Loucy (cell line): ENCODE results near the gene DCHS2.

Experiments used
- EZH2phosphoT487 ChIP-seq: fragments of 200-600 bp; IDR thresholded peaks from 2 replicates; pipeline ENCODE4 v1.6.1; 2018; ENCODE audit warnings: antibody characterized with exemption, mild to moderate bottlenecking, moderate library complexity, borderline replicate concordance
- TF ChIP-seq, protein P1 (sequence below): fragments of 200-600 bp; sonication (generic); conservative IDR thresholded peaks from 2 replicates; pipeline ENCODE4 v1.5.1; 2014; ENCODE audit warnings: mild to moderate bottlenecking, antibody characterized with exemption, low read length

DNA sequence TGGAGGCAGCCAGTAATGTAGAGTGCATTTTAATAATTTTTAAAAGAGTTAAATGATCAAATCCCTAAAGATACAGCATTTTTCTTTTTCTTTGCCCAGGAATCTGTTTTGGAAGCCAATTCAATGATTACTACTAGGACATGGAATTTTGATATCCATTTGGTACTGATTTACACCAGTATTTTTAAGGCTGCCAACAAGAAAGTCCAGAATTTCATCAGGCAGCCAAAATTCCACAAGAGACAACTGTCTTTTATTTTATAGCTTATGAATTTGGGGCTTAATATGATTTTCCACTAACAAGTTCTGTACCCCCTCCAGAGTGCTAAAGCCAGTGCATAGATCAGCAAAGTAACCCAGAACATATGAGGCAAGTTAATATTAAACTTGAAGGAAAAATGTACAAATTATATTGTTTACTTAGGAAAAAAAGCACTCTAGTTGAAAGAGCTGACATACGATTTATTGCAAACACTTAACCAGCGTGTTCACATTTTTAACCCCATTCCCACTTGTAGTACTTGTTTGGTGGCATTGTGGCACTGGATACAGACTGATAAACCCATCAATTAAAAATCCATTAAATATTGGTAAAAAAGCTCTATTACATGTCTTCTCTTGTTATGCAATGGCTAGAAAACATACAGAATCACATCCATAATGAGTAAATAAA, 259.7 kb downstream of the DCHS2 start:
- TF ChIP-seq EZH2phosphoT487, result no peak
- TF ChIP-seq, protein P1, sequence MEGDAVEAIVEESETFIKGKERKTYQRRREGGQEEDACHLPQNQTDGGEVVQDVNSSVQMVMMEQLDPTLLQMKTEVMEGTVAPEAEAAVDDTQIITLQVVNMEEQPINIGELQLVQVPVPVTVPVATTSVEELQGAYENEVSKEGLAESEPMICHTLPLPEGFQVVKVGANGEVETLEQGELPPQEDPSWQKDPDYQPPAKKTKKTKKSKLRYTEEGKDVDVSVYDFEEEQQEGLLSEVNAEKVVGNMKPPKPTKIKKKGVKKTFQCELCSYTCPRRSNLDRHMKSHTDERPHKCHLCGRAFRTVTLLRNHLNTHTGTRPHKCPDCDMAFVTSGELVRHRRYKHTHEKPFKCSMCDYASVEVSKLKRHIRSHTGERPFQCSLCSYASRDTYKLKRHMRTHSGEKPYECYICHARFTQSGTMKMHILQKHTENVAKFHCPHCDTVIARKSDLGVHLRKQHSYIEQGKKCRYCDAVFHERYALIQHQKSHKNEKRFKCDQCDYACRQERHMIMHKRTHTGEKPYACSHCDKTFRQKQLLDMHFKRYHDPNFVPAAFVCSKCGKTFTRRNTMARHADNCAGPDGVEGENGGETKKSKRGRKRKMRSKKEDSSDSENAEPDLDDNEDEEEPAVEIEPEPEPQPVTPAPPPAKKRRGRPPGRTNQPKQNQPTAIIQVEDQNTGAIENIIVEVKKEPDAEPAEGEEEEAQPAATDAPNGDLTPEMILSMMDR, result no peak
